Natural killer cell (primary cell): ENCODE results near the gene RFC1. TPM values are rescaled to one million over a fixed set of nuclear protein-coding genes. Genes with fewer than 3 reads are reported as not detected.

Experiments used
- ATAC-seq, 3 donors: fragments of 150-1000 bp in 2 of 3; fragments of 200-7000 bp in 1 of 3; cut with Tn5 transposase; 1 replicate in 1 of 3; 2 replicates in 2 of 3; pipeline ENCODE4 v1.10.0; 2021; ENCODE audit warnings: mild to moderate bottlenecking in 2 of 3, moderate library complexity in 2 of 3
- DNase-seq, 2 donors: peaks; one replicate each; pipeline versions ENCODE4 v3.0.0 to v3.0.0-alpha.2; 2013 to 2021; ENCODE audit warnings: mixed read lengths in 1 of 2
- H3K27ac ChIP-seq: one replicate; pipeline ENCODE4 v1.5.1; 2013; ENCODE audit warnings: mild to moderate bottlenecking, low read length
- H3K27me3 ChIP-seq: one replicate; pipeline ENCODE4 v1.6.1; 2013; ENCODE audit warnings: low read length; ENCODE audit not compliant: control insufficient read depth, insufficient read depth
- H3K36me3 ChIP-seq: one replicate; pipeline ENCODE4 v1.6.1; 2013; ENCODE audit warnings: low read length; ENCODE audit not compliant: control insufficient read depth, insufficient read depth
- H3K4me1 ChIP-seq: one replicate; pipeline ENCODE4 v1.6.1; 2013; ENCODE audit warnings: low read length; ENCODE audit not compliant: control insufficient read depth, insufficient read depth
- H3K4me3 ChIP-seq: one replicate; pipeline ENCODE4 v1.5.1; 2013; ENCODE audit warnings: low read length
- H3K9me3 ChIP-seq: one replicate; pipeline ENCODE4 v1.6.1; 2013; ENCODE audit warnings: low read length; ENCODE audit not compliant: control insufficient read depth, insufficient read depth
- H3K27ac Mint-ChIP-seq, 2 donors: one replicate each; pipeline ENCODE4 v1.8.0; 2022; ENCODE audit warnings: mild to moderate bottlenecking in 2 of 2, mixed read lengths in 2 of 2, moderate library complexity in 1 of 2
- H3K27me3 Mint-ChIP-seq, 2 donors: one replicate each; pipeline ENCODE4 v1.8.0; 2022; ENCODE audit warnings: low read depth in 2 of 2, mixed read lengths in 2 of 2
- H3K36me3 Mint-ChIP-seq: one replicate; pipeline ENCODE4 v1.8.0; 2022; ENCODE audit warnings: mixed read lengths
- H3K4me1 Mint-ChIP-seq, 2 donors: one replicate each; pipeline ENCODE4 v1.8.0; 2022; ENCODE audit warnings: mixed read lengths in 2 of 2
- H3K4me3 Mint-ChIP-seq: one replicate; pipeline ENCODE4 v1.8.0; 2022; ENCODE audit warnings: mild to moderate bottlenecking, moderate library complexity, mixed read lengths
- H3K9me3 Mint-ChIP-seq, 2 donors: one replicate each; pipeline ENCODE4 v1.8.0; 2022; ENCODE audit warnings: mixed read lengths in 2 of 2
- WGBS: methylation state at CpG from one replicate; pipeline ENCODE4 v1.1.7; 2013; ENCODE audit warnings: missing lambda C conversion rate; ENCODE audit not compliant: insufficient coverage; 5-methylcytosine and 5-hydroxymethylcytosine counted together
- intact Hi-C: fragments of 100-400 bp; cut with micrococcal nuclease; formaldehyde crosslinking; loops from one replicate; pipeline ENCODE4 v1.14.2; 2022
- total RNA-seq, 4 donors: library from RNA; stranded (reverse); fragments of 120-200 nt in 1 of 4; gene quantifications; one replicate each; pipeline versions ENCODE4 v1.2.3 to v1.2.4, GENCODE V29; 2013 to 2022
- TF ChIP-seq, protein P1 (sequence below): fragments of 200-600 bp; IDR thresholded peaks from one replicate; pipeline ENCODE4 v1.8.0; 2022; ENCODE audit warnings: antibody characterized with exemption

The RFC1 gene
- total RNA-seq, 3 donors from 2014 or later (not counting 1 experiment from before 2014, with no cell fraction given) = 74.6 to 103 (median 84.7) TPM

DNA sequence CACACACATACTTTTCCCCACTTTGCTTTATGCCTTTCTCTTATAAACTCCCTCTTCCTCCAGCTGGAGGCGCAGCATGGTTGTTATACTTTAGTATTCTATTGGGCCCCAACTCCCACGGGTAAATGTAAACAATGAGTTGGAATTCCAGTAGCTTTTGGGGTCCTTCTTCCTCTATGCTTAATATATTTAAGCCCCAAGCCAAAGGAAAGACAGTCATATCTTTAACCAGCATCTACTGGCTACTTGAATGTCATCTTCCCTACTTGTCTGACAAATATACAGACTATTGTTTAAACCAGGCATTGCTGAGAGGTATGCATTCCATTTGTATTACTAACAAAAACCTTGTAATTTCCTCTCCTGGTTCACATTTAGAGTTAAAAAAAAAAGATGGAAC is 110.9 kb downstream of the RFC1 start:
- Histone ChIP-seq H3K4me1 (no peaks in the 10 kb centered on the region), H3K27ac (no peak overlapping the region), H3K27me3 (no peaks in the 10 kb centered on the region), H3K36me3 (no peaks in the 10 kb centered on the region), H3K4me3 (no peak overlapping the region), H3K9me3 (no peaks in the 10 kb centered on the region)
- no peak overlapping the region for H3K4me3 Mint-ChIP-seq
- no peaks in the 10 kb centered on the region for H3K4me1 Mint-ChIP-seq
- TF ChIP-seq, protein P1, sequence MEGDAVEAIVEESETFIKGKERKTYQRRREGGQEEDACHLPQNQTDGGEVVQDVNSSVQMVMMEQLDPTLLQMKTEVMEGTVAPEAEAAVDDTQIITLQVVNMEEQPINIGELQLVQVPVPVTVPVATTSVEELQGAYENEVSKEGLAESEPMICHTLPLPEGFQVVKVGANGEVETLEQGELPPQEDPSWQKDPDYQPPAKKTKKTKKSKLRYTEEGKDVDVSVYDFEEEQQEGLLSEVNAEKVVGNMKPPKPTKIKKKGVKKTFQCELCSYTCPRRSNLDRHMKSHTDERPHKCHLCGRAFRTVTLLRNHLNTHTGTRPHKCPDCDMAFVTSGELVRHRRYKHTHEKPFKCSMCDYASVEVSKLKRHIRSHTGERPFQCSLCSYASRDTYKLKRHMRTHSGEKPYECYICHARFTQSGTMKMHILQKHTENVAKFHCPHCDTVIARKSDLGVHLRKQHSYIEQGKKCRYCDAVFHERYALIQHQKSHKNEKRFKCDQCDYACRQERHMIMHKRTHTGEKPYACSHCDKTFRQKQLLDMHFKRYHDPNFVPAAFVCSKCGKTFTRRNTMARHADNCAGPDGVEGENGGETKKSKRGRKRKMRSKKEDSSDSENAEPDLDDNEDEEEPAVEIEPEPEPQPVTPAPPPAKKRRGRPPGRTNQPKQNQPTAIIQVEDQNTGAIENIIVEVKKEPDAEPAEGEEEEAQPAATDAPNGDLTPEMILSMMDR = no peak
- peaks cover 8% of the 10 kb centered on the region for H3K36me3 Mint-ChIP-seq
- ATAC-seq (no peak), DNase-seq (no peak)
- WGBS = no CpG with 5 or more reads among the region's 2 CpGs
- H3K27ac Mint-ChIP-seq = no peak overlapping the region
- intact Hi-C loops = no loop called here
- H3K27me3 Mint-ChIP-seq = no peaks in the 10 kb centered on the region
- no peaks in the 10 kb centered on the region for H3K9me3 Mint-ChIP-seq

DNA sequence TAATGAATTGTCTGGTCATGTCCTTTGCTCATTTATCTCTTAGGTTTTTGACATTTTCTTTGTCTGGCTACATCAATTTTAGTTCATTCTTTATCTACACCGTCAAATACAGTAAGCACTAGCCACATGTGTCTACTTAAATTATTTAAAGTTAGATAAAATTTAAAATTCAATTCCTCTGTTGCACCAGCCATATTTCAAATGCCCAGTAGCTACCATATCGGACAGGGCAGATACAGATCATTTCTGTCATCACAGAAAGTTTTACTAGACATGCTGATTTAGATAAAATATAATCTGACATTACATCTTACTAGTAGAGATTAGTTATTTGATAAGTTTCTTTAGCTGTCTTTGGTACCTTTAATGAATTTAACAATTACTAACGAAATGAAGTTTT is 122.7 kb downstream of the RFC1 start:
- WGBS = no CpG with 5 or more reads among the region's 3 CpGs
- peaks cover 0 to 3% of the 10 kb centered on the region in 2 donors for H3K27me3 Mint-ChIP-seq
- H3K4me3 Mint-ChIP-seq = no peak overlapping the region

More for the DNA sequence above, 122.7 kb downstream of the RFC1 start:
- Histone ChIP-seq H3K4me1 (no peaks in the 10 kb centered on the region), H3K4me3 (no peak overlapping the region), H3K9me3 (peaks cover 3% of the 10 kb centered on the region), H3K27ac (no peak overlapping the region), H3K36me3 (no peaks in the 10 kb centered on the region), H3K27me3 (no peaks in the 10 kb centered on the region)
- Mint-ChIP-seq H3K27ac (no peak overlapping the region), H3K36me3 (no peaks in the 10 kb centered on the region), H3K4me1 (no peaks in the 10 kb centered on the region), H3K9me3 (peaks cover 0 to 2% of the 10 kb centered on the region in 2 donors)
- DNase-seq = no peak
- intact Hi-C loops = no loop called here
- no peak for ATAC-seq
- TF ChIP-seq, protein P1 = no peak

Other genes starting within 250 kb of the RFC1 start
- 10 to 100 TPM; 12.0 to 19.0 (median 13.8) TPM for gene WDR19, start 183.8 kb downstream of the RFC1 start, total RNA-seq
- gene KLB, start 40.6 kb upstream of the RFC1 start, total RNA-seq = under 1 TPM; 0.07 to 0.16 (median 0.10) TPM
- gene RPL9, start 92.6 kb upstream of the RFC1 start, total RNA-seq = 1,000 to 10,000 TPM in 1 of 3 donors, 100 to 1,000 TPM in 2; 848 to 1,179 (median 853) TPM
- 10 to 100 TPM; 10.6 to 14.3 (median 11.9) TPM for gene LIAS, start 92.7 kb upstream of the RFC1 start, total RNA-seq
- 10 to 100 TPM; 12.2 to 14.8 (median 13.6) TPM for gene UGDH, start 161.1 kb upstream of the RFC1 start, total RNA-seq